ENCODE data around the gene FIG4.
"Not testable (repeated sequence)": the region's sequence is repeated elsewhere in the genome, so short reads cannot be mapped to it uniquely, and the experiment has no call there.

The FIG4 gene

DNA sequence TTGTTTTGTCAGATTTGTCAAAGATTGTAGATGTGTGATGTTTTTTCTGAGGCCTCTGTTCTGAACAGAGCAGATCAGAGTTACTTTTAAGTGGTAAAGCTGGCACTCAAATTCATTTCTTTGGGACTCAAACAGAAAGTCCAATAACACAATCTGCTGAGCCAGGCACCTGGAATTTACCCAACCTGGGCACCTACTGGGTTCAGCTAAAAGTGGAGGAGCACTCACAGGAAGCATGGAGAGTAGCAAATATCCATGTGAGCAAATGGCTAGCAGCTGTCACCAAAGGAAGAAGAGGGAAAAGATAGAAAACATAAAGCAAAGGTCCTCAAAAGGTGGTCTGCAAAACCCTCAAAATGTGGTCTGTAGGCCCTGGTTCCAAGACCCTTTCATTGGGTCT is 116.8 kb downstream of the FIG4 start:
- Histone ChIP-seq H3K27ac (ENCODE audit: insufficient read depth, low read length, poor library complexity, severe bottlenecking) (no peak overlapping the region), H3K4me1 (ENCODE audit: control insufficient read depth, insufficient read depth, low read length, poor library complexity, severe bottlenecking) (no peaks in the 10 kb centered on the region), H3K27me3 (replicated peaks; ENCODE audit: control insufficient read depth, insufficient read depth, low read length, poor library complexity, severe bottlenecking) (no peaks in the 10 kb centered on the region), H3K9me3 (ENCODE audit: control insufficient read depth, low read length) (no peaks in the 10 kb centered on the region), H3K4me3 (ENCODE audit: insufficient read depth, low read depth, low read length, poor library complexity, severe bottlenecking) (no peak overlapping the region), H3K36me3 (ENCODE audit: control insufficient read depth, insufficient read depth, low read length) (no peaks in the 10 kb centered on the region)
- DNase-seq: no peak

DNA sequence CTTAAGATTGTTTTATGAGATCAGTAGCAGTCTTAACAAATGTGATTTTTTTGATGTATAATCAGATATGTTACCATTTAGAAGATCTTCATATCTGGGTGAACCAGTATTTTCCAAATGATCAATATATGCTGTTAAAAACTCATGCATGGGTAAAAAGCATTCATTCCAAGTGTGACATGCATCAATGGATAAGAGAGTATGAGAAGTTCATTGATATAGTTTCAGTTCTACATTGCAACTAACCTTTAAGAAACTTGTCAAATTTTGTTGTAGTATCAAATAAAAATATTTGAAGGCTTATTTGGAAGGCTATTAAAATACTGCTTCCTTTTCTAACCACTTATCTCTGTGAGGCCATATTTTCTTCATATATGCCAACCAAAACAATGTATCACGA is 117.7 kb downstream of the FIG4 start:
- Histone ChIP-seq H3K27ac (ENCODE audit: insufficient read depth, low read length, poor library complexity, severe bottlenecking) (no peak overlapping the region), H3K4me3 (ENCODE audit: insufficient read depth, low read depth, low read length, poor library complexity, severe bottlenecking) (no peak overlapping the region), H3K4me1 (ENCODE audit: control insufficient read depth, insufficient read depth, low read length, poor library complexity, severe bottlenecking) (no peaks in the 10 kb centered on the region), H3K9me3 (ENCODE audit: control insufficient read depth, low read length) (no peaks in the 10 kb centered on the region), H3K27me3 (replicated peaks; ENCODE audit: control insufficient read depth, insufficient read depth, low read length, poor library complexity, severe bottlenecking) (no peaks in the 10 kb centered on the region), H3K36me3 (ENCODE audit: control insufficient read depth, insufficient read depth, low read length) (no peaks in the 10 kb centered on the region)
- no peak for DNase-seq

- no peak for DNase-seq
- Histone ChIP-seq H3K4me1 (ENCODE audit: control insufficient read depth, insufficient read depth, low read length, poor library complexity, severe bottlenecking) (no peaks in the 10 kb centered on the region), H3K27ac (ENCODE audit: insufficient read depth, low read length, poor library complexity, severe bottlenecking) (no peak overlapping the region), H3K36me3 (ENCODE audit: control insufficient read depth, insufficient read depth, low read length) (no peaks in the 10 kb centered on the region), H3K4me3 (ENCODE audit: insufficient read depth, low read depth, low read length, poor library complexity, severe bottlenecking) (no peak overlapping the region), H3K27me3 (replicated peaks; ENCODE audit: control insufficient read depth, insufficient read depth, low read length, poor library complexity, severe bottlenecking) (no peaks in the 10 kb centered on the region), H3K9me3 (ENCODE audit: control insufficient read depth, low read length) (no peaks in the 10 kb centered on the region)
These were observed 124.0 kb downstream of the FIG4 start for GRCh38 chr6:109815054-109815453.

GRCh38 chr6:109816452-109817374 is 125.6 kb downstream of the FIG4 start:
- no peak overlapping the region for H3K27ac ChIP-seq (ENCODE audit: insufficient read depth, low read length, poor library complexity, severe bottlenecking)
- H3K27me3 ChIP-seq (replicated peaks; ENCODE audit: control insufficient read depth, insufficient read depth, low read length, poor library complexity, severe bottlenecking): no peaks in the 10 kb centered on the region
- H3K4me1 ChIP-seq (ENCODE audit: control insufficient read depth, insufficient read depth, low read length, poor library complexity, severe bottlenecking): no peaks in the 10 kb centered on the region
- H3K36me3 ChIP-seq (ENCODE audit: control insufficient read depth, insufficient read depth, low read length): no peaks in the 10 kb centered on the region
- no peak for DNase-seq
- no peak overlapping the region for H3K4me3 ChIP-seq (ENCODE audit: insufficient read depth, low read depth, low read length, poor library complexity, severe bottlenecking)
- H3K9me3 ChIP-seq (ENCODE audit: control insufficient read depth, low read length): no peaks in the 10 kb centered on the region

DNA sequence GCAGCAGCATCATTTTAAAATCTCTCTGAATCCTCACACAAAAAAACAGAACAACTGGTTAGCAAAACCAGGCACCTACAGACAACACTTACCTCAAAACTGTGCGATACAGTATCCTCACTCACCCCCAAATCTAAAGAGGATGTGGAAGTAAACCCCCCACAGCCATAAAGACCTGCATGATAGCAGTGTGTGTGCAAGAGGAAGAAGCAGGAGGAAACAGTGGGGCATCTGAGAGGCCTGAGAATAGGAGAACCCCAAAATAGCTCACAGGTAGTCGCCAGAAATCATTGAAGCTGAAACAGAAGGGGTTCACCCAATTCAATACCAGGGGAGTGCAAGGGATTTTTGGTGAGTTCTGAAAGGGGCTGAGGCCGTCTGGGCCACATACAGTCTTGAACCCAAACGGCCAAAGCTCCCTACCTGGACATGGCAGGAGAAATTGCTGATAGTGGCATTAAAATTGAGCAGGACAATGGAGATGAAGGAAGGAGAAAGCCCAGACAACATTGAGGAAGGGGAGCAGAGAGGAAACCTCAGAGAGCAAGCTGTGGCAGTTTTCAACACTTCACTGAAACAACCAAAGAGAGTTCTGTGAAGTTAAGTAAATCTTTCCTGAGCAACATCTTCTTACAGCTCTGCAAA is 129.7 kb downstream of the FIG4 start:
- no peak overlapping the region for H3K4me3 ChIP-seq (ENCODE audit: insufficient read depth, low read depth, low read length, poor library complexity, severe bottlenecking)
- DNase-seq: no peak
- H3K27me3 ChIP-seq (replicated peaks; ENCODE audit: control insufficient read depth, insufficient read depth, low read length, poor library complexity, severe bottlenecking): no peaks in the 10 kb centered on the region
- H3K36me3 ChIP-seq (ENCODE audit: control insufficient read depth, insufficient read depth, low read length): peaks cover 4% of the 10 kb centered on the region
- H3K4me1 ChIP-seq (ENCODE audit: control insufficient read depth, insufficient read depth, low read length, poor library complexity, severe bottlenecking): no peaks in the 10 kb centered on the region
- H3K27ac ChIP-seq (ENCODE audit: insufficient read depth, low read length, poor library complexity, severe bottlenecking): no peak overlapping the region
- H3K9me3 ChIP-seq (ENCODE audit: control insufficient read depth, low read length): no peaks in the 10 kb centered on the region

DNA sequence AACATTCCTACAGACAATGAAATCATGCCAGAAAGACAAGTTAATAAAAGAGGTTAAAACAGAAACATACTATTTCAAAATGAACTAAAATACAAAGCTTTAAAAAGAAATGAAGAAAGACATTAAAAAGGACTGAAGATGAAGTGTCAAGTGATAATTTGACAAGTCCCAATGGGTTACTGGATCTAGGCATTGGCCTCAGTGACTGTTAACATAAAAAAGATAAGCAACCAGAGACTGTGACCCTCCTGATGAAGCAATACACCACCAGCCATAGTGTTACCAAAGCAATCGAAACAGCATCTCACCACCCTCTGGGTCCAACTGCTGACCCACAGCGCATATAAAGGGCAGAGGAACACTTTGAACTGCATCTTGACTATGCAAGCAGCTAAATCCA is 130.3 kb downstream of the FIG4 start:
- Histone ChIP-seq H3K36me3 (ENCODE audit: control insufficient read depth, insufficient read depth, low read length) (peaks cover 4% of the 10 kb centered on the region), H3K4me3 (ENCODE audit: insufficient read depth, low read depth, low read length, poor library complexity, severe bottlenecking) (no peak overlapping the region), H3K27ac (ENCODE audit: insufficient read depth, low read length, poor library complexity, severe bottlenecking) (no peak overlapping the region), H3K4me1 (ENCODE audit: control insufficient read depth, insufficient read depth, low read length, poor library complexity, severe bottlenecking) (no peaks in the 10 kb centered on the region), H3K27me3 (replicated peaks; ENCODE audit: control insufficient read depth, insufficient read depth, low read length, poor library complexity, severe bottlenecking) (no peaks in the 10 kb centered on the region), H3K9me3 (ENCODE audit: control insufficient read depth, low read length) (no peaks in the 10 kb centered on the region)
- DNase-seq: no peak

DNA sequence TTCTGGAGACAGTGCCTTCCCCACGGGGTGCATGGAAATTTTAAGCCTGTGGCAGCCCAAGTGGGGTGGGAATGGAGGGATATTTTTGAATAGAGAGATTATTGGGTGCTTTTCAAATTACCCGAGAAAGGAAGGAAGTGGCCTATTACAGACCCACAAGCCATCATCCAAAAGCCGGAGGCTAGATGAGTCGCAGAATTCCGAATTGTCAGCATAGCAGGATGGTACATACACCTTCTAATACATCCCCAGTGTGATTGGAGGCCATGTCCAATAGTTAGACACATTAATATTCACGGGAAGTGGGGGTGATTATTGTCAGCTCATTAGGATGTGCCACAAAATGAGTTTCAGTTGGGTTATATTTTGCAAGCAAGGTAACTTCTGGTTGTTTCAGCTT is 133.0 kb downstream of the FIG4 start:
- H3K36me3 ChIP-seq (ENCODE audit: control insufficient read depth, insufficient read depth, low read length): peaks cover 4% of the 10 kb centered on the region
- no peaks in the 10 kb centered on the region for H3K9me3 ChIP-seq (ENCODE audit: control insufficient read depth, low read length)
- H3K27me3 ChIP-seq (replicated peaks; ENCODE audit: control insufficient read depth, insufficient read depth, low read length, poor library complexity, severe bottlenecking): no peaks in the 10 kb centered on the region
- H3K27ac ChIP-seq (ENCODE audit: insufficient read depth, low read length, poor library complexity, severe bottlenecking): no peak overlapping the region
- DNase-seq: no peak
- no peaks in the 10 kb centered on the region for H3K4me1 ChIP-seq (ENCODE audit: control insufficient read depth, insufficient read depth, low read length, poor library complexity, severe bottlenecking)
- no peak overlapping the region for H3K4me3 ChIP-seq (ENCODE audit: insufficient read depth, low read depth, low read length, poor library complexity, severe bottlenecking)

DNA sequence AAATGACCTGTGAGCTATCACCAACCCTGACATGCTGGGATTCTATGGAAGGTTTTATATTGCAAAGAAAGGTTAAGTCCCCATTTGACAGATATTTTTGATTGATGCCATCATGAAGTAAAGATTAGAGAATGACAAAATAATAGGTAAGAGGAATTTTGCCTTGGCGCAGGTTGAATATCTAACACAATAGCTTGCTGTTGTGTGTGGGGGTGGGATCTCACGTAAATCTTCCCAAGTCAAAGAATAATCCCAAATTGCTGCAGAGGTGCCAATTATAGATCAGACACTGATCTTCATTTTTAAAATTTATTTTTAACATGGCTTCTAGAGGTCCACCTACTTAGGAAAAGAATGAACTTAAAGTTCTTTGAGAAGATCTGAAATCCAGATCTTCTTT is 135.5 kb downstream of the FIG4 start:
- Histone ChIP-seq H3K27ac (ENCODE audit: insufficient read depth, low read length, poor library complexity, severe bottlenecking) (no peak overlapping the region), H3K4me3 (ENCODE audit: insufficient read depth, low read depth, low read length, poor library complexity, severe bottlenecking) (no peak overlapping the region), H3K27me3 (replicated peaks; ENCODE audit: control insufficient read depth, insufficient read depth, low read length, poor library complexity, severe bottlenecking) (no peaks in the 10 kb centered on the region), H3K4me1 (ENCODE audit: control insufficient read depth, insufficient read depth, low read length, poor library complexity, severe bottlenecking) (no peaks in the 10 kb centered on the region), H3K36me3 (ENCODE audit: control insufficient read depth, insufficient read depth, low read length) (peaks cover 4% of the 10 kb centered on the region), H3K9me3 (ENCODE audit: control insufficient read depth, low read length) (no peaks in the 10 kb centered on the region)
- no peak for DNase-seq

- H3K27ac ChIP-seq (ENCODE audit: insufficient read depth, low read length, poor library complexity, severe bottlenecking); DNase-seq; H3K27me3 ChIP-seq (replicated peaks; ENCODE audit: control insufficient read depth, insufficient read depth, low read length, poor library complexity, severe bottlenecking); H3K9me3 ChIP-seq (ENCODE audit: control insufficient read depth, low read length); H3K4me1 ChIP-seq (ENCODE audit: control insufficient read depth, insufficient read depth, low read length, poor library complexity, severe bottlenecking); H3K36me3 ChIP-seq (ENCODE audit: control insufficient read depth, insufficient read depth, low read length); H3K4me3 ChIP-seq (ENCODE audit: insufficient read depth, low read depth, low read length, poor library complexity, severe bottlenecking): not testable (repeated sequence)
These were observed 140.3 kb downstream of the FIG4 start for GRCh38 chr6:109831352-109831751.

- no peaks in the 10 kb centered on the region for H3K4me1 ChIP-seq (ENCODE audit: control insufficient read depth, insufficient read depth, low read length, poor library complexity, severe bottlenecking)
- no peak for DNase-seq
- H3K36me3 ChIP-seq (ENCODE audit: control insufficient read depth, insufficient read depth, low read length): no peaks in the 10 kb centered on the region
- no peak overlapping the region for H3K4me3 ChIP-seq (ENCODE audit: insufficient read depth, low read depth, low read length, poor library complexity, severe bottlenecking)
- H3K9me3 ChIP-seq (ENCODE audit: control insufficient read depth, low read length): no peaks in the 10 kb centered on the region
- H3K27me3 ChIP-seq (replicated peaks; ENCODE audit: control insufficient read depth, insufficient read depth, low read length, poor library complexity, severe bottlenecking): no peaks in the 10 kb centered on the region
- no peak overlapping the region for H3K27ac ChIP-seq (ENCODE audit: insufficient read depth, low read length, poor library complexity, severe bottlenecking)
These were observed 143.0 kb downstream of the FIG4 start for GRCh38 chr6:109834131-109834530.
